MCF 10A (cell line): ENCODE measurements around the gene MICAL3. TPM values are rescaled to one million over a fixed set of nuclear protein-coding genes. Genes with fewer than 3 reads are reported as not detected.

ENCODE experiments used
- BruUV-seq: library from RNA; stranded (reverse); fragments of 400-500 nt; replicated peaks from 2 replicates; lab custom pipeline; 2021; lab: Mats Ljungman, UMichigan
- CTCF ChIA-PET: fragments of 300-600 bp; sonication (Branson Sonifier 250); formaldehyde crosslinking; extraction: SDS; loops from one replicate; lab custom pipeline; 2021; ENCODE audit warnings: antibody characterized with exemption, inconsistent platforms; lab: Yijun Ruan, JAX
- POLR2A ChIA-PET: fragments of 300-600, 350-650 bp; sonication (Branson Sonifier 250); formaldehyde crosslinking; extraction: SDS; loops from one replicate; lab custom pipeline; 2020; ENCODE audit warnings: antibody characterized with exemption, inconsistent platforms; lab: Yijun Ruan, JAX
- DNase-seq: peaks from one replicate; pipeline ENCODE4 v3.0.0-alpha.2; 2018; ENCODE audit not compliant: unreplicated experiment
- H3K27ac Mint-ChIP-seq: one replicate; pipeline ENCODE4 v1.8.0; 2022; ENCODE audit warnings: mild to moderate bottlenecking, low read depth, mixed read lengths; ENCODE audit not compliant: unreplicated experiment
- H3K27me3 Mint-ChIP-seq: one replicate; pipeline ENCODE4 v1.8.0; 2022; ENCODE audit warnings: mixed read lengths; ENCODE audit not compliant: insufficient read depth, unreplicated experiment
- H3K36me3 Mint-ChIP-seq: one replicate; pipeline ENCODE4 v1.8.0; 2022; ENCODE audit warnings: mild to moderate bottlenecking, moderate library complexity, mixed read lengths; ENCODE audit not compliant: insufficient read depth, unreplicated experiment
- H3K4me1 Mint-ChIP-seq: one replicate; pipeline ENCODE4 v1.8.0; 2022; ENCODE audit warnings: mixed read lengths; ENCODE audit not compliant: insufficient read depth, unreplicated experiment
- H3K4me3 Mint-ChIP-seq: one replicate; pipeline ENCODE4 v1.8.0; 2022; ENCODE audit warnings: mild to moderate bottlenecking, moderate library complexity, mixed read lengths; ENCODE audit not compliant: unreplicated experiment
- H3K9me3 Mint-ChIP-seq: one replicate; pipeline ENCODE4 v1.8.0; 2022; ENCODE audit warnings: mixed read lengths; ENCODE audit not compliant: unreplicated experiment
- intact Hi-C: fragments of 100-400 bp; cut with micrococcal nuclease; formaldehyde crosslinking; loops from 2 replicates; pipeline ENCODE4 v1.14.1; 2022
- total RNA-seq: library from RNA; stranded (reverse); gene quantifications from 2 replicates; pipeline ENCODE4 v1.2.3, GENCODE V29; 2022
- TF ChIP-seq, protein P1 (sequence below): fragments of 200-600 bp; IDR thresholded peaks from one replicate; pipeline ENCODE4 v1.8.0; 2022; ENCODE audit warnings: antibody characterized with exemption, mild to moderate bottlenecking; ENCODE audit not compliant: unreplicated experiment

The MICAL3 gene
- total RNA-seq, 1 experiment from 2014 or later: 54.1 TPM

DNA sequence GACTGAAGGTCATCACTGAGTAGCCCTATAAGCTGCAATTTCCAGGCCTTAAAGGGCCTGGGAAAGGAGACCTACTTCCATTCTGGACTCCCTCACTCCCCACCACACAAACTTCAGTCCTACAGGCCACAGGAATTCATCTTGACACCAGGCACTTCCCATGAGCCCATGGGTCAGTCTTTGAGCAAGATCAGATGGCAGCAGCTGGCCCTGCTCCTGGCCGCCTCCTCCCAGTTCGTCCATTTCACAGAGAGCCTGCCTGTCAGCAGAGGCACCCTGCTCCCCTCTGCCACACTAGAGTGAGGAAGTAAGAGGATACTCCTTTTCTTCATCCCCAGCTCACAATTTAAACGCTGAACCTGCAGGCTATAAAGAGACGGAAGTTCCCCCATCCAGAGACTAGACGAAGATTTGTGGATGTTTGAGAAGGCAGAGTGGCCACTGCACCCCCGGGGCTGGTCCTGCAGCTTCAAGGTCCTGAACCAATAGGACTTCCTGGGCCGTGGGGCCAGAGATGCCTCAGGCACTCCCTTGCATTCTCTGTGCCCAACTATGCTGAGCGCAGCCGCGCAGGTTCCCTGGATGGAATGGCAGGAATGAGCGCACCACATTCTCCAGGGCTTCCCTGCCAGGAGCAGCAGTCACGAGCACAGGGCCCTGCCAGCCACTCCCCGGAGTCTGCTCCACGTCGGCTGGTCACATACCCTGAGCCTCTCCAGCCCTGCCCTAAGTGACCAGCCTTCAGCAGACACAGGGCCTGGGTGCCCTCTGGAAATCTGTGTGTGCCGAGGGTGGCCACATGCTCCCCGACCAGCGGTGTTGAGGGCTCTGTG is 216.6 kb downstream of the MICAL3 start:
- H3K36me3 Mint-ChIP-seq: peaks cover 46% of the 10 kb centered on the region
- H3K9me3 Mint-ChIP-seq: no peaks in the 10 kb centered on the region
- ChIA-PET CTCF (interaction anchor here (0.6 to 0.9 kb wide), 3 partner anchors 12 to 65 kb away, joined by 3 to 4 read pairs (median 4); no protein-coding TSS in a partner anchor), POLR2A (no interaction called here)
- no peak overlapping the region for H3K4me3 Mint-ChIP-seq
- BruUV-seq: no TSS peak
- H3K4me1 Mint-ChIP-seq: no peaks in the 10 kb centered on the region
- no peak overlapping the region for H3K27ac Mint-ChIP-seq
- H3K27me3 Mint-ChIP-seq: no peaks in the 10 kb centered on the region
- TF ChIP-seq, protein P1, sequence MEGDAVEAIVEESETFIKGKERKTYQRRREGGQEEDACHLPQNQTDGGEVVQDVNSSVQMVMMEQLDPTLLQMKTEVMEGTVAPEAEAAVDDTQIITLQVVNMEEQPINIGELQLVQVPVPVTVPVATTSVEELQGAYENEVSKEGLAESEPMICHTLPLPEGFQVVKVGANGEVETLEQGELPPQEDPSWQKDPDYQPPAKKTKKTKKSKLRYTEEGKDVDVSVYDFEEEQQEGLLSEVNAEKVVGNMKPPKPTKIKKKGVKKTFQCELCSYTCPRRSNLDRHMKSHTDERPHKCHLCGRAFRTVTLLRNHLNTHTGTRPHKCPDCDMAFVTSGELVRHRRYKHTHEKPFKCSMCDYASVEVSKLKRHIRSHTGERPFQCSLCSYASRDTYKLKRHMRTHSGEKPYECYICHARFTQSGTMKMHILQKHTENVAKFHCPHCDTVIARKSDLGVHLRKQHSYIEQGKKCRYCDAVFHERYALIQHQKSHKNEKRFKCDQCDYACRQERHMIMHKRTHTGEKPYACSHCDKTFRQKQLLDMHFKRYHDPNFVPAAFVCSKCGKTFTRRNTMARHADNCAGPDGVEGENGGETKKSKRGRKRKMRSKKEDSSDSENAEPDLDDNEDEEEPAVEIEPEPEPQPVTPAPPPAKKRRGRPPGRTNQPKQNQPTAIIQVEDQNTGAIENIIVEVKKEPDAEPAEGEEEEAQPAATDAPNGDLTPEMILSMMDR: no peak
- intact Hi-C loops: no loop called here
- no peak for DNase-seq

DNA sequence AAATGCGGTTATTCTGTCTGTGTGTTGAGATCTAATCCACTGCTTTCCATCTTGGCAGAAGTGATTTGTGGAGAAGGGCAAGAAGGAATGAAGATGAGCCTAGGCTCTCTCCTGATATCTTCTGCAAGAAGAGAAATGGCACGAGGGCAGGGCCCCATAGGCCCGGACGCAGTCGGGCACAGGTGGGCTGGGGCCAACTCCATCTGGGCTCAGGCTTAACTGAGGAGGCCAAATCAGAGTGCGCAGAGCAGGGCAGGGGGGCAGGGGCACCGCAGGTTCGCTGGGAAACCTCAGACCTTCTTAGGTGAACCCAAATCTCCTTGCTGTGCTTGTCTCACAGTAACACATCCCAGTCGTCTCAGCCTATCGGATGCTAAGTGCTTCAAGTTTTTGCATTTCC is 217.3 kb downstream of the MICAL3 start:
- CTCF ChIA-PET: no interaction called here
- Mint-ChIP-seq H3K27ac (no peak overlapping the region), H3K4me3 (no peak overlapping the region), H3K27me3 (no peaks in the 10 kb centered on the region), H3K36me3 (peaks cover 44% of the 10 kb centered on the region), H3K4me1 (no peaks in the 10 kb centered on the region), H3K9me3 (no peaks in the 10 kb centered on the region)
- DNase-seq: no peak
- intact Hi-C loops: no loop called here
- no TSS peak for BruUV-seq
- POLR2A ChIA-PET: no interaction called here
- TF ChIP-seq, protein P1: no peak

DNA sequence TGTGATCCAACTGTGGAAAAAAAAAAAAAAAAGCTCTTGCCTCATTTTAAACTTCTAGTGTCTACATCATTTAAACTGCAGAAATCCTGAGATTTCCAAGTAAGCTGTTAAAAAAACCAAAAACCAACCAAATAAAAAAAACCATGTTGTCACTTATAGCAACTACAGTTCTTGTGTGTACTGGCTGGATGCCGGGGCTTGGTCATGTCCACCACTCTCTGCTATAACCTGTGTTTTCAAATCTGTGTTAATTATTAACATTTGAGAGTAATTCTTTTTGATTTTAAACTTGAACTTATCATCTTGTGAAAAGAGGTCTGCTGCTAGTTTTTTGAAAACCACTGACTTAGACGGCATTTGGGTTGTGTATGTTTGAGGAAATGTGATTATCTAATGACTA is 217.9 kb downstream of the MICAL3 start:
- TF ChIP-seq, protein P1: no peak
- ChIA-PET CTCF (no interaction called here), POLR2A (interaction anchor here (1.1 kb wide), 1 partner anchor 65 kb away, joined by 3 read pairs; no protein-coding TSS in a partner anchor)
- H3K36me3 Mint-ChIP-seq: peaks cover 44% of the 10 kb centered on the region
- H3K4me3 Mint-ChIP-seq: no peak overlapping the region
- no peaks in the 10 kb centered on the region for H3K9me3 Mint-ChIP-seq
- no peak for DNase-seq
- no peak overlapping the region for H3K27ac Mint-ChIP-seq
- H3K4me1 Mint-ChIP-seq: no peaks in the 10 kb centered on the region
- H3K27me3 Mint-ChIP-seq: no peaks in the 10 kb centered on the region
- intact Hi-C loops: no loop called here
- no TSS peak for BruUV-seq

DNA sequence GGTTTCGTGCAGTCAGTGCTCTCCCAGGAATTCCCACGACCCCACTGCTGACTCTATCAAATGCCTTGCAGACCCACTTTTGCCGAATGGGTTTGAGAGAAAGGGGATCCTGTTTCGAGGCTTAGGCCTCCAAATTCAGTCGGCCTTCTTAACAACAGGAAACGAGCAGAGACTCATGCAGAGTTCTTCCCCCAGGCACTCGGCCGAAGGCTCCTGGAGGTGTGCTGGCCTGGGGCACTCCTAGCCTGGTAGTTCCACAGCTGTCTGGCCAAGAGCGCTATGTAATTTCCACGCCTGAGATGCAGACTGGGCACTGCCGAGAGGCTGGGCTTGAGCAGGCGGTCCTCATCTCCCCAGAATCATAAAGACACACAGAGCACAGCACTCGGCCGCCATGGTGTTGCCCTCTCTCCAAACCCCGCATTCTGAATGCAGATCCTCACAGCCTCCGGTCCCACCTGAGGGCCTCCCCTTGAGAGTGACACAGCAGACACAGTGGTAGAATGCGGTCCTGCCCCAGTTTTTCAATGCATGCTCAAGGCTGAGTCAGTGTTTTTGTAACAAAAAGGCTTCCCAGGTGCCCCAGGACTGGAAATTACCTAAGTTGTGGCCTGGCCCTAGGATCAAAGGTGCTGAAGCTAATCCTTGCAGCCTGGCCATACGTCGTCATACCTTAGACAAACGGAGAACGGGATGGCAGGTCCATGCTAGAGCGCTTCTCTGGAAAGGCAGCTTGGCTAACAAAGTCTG is 219.9 kb downstream of the MICAL3 start:
- no peaks in the 10 kb centered on the region for H3K4me1 Mint-ChIP-seq
- ChIA-PET CTCF (interaction anchor here (1.0 kb wide), 1 partner anchor 26 kb away, joined by 3 read pairs; no protein-coding TSS in a partner anchor), POLR2A (no interaction called here)
- intact Hi-C loops: no loop called here
- peaks cover 42% of the 10 kb centered on the region for H3K36me3 Mint-ChIP-seq
- DNase-seq: no peak
- no peaks in the 10 kb centered on the region for H3K9me3 Mint-ChIP-seq
- BruUV-seq: no TSS peak
- peak overlapping the region; percentile 63 for H3K27ac Mint-ChIP-seq
- H3K27me3 Mint-ChIP-seq: no peaks in the 10 kb centered on the region
- no peak overlapping the region for H3K4me3 Mint-ChIP-seq
- TF ChIP-seq, protein P1: no peak
